H1 (cell line): ENCODE data around the gene GNAL.
"Not testable (repeated sequence)": the region's sequence is repeated elsewhere in the genome, so short reads cannot be mapped to it uniquely, and the experiment has no call there.

Experiments used
- CEBPB ChIP-seq: IDR thresholded peaks from 2 replicates; pipeline ENCODE4 v1.6.1; 2012; ENCODE audit warnings: low read depth, low read length
- CTCF ChIP-seq, 3 experiments: IDR thresholded peaks; 1 replicate in 2 of 3; 2 replicates in 1 of 3; pipeline versions ENCODE4 v1.5.1 to v1.6.1; 2011; ENCODE audit warnings: low read length in 3 of 3, mild to moderate bottlenecking in 3 of 3, inconsistent platforms in 2 of 3, low read depth in 1 of 3, moderate library complexity in 1 of 3; ENCODE audit not compliant: insufficient read depth in 1 of 3; ENCODE audit errors: control extremely low read depth in 1 of 3
- EZH2 ChIP-seq: fragments of 200-600 bp; sonication (generic); IDR thresholded peaks from 2 replicates; pipeline ENCODE4 v1.7.1; 2012; ENCODE audit warnings: low read depth, mild to moderate bottlenecking, moderate library complexity, low read length, inconsistent platforms; ENCODE audit not compliant: severe bottlenecking
- KDM1A ChIP-seq: fragments of 200-600, 300-600 bp; sonication (generic); IDR thresholded peaks from 2 replicates; pipeline ENCODE4 v1.7.1; 2016; ENCODE audit warnings: mild to moderate bottlenecking, low read length, borderline replicate concordance
- MAFK ChIP-seq: IDR thresholded peaks from 2 replicates; pipeline ENCODE4 v1.6.1; 2012; ENCODE audit warnings: low read depth, mild to moderate bottlenecking, improper control_type of control experiment, low read length

- not testable (repeated sequence) for TF ChIP-seq EZH2; CTCF (IDR thresholded peaks at IDR 0.05; ENCODE audit: control extremely low read depth in 1 of 3, insufficient read depth in 1 of 3, low read depth in 1 of 3, low read length in 3 of 3); CEBPB; MAFK; KDM1A
Measured at GRCh38 chr18:11892438-11892837, 203.4 kb downstream of the GNAL start.
